Uterus (tissue), 4 donors: ENCODE results near the gene ABLIM2. TPM values are rescaled to one million over a fixed set of nuclear protein-coding genes. Genes with fewer than 3 reads are reported as not detected.
A peak's percentile ranks its signal among the peaks of the same experiment; 100 is the strongest.

Experiments used
- DNase-seq, 2 donors: peaks; one replicate each; pipeline ENCODE4 v3.0.0-alpha.2; 2019 to 2020
- H3K27ac ChIP-seq, 2 donors: fragments of 200-600 bp; sonication (generic); 1 replicate in 1 of 2; 2 replicates in 1 of 2; pipeline ENCODE4 v1.5.1; 2016 to 2018
- H3K27me3 ChIP-seq, 2 donors: fragments of 200-600 bp; sonication (generic); one replicate each; pipeline ENCODE4 v1.5.1; 2018 to 2019; ENCODE audit warnings: control low read depth in 1 of 2
- H3K36me3 ChIP-seq, 2 donors: fragments of 200-600 bp; sonication (generic); one replicate each; pipeline ENCODE4 v1.5.1; 2019; ENCODE audit warnings: control low read depth in 1 of 2
- H3K4me1 ChIP-seq, 2 donors: fragments of 200-600 bp; sonication (generic); one replicate each; pipeline ENCODE4 v1.5.1; 2018 to 2019; ENCODE audit warnings: control low read depth in 1 of 2
- H3K4me3 ChIP-seq, 2 donors: fragments of 200-600 bp; sonication (generic); 1 replicate in 1 of 2; 2 replicates in 1 of 2; pipeline ENCODE4 v1.5.1; 2018 to 2019; ENCODE audit warnings: mild to moderate bottlenecking in 1 of 2
- H3K9me3 ChIP-seq, 2 donors: fragments of 200-600 bp; sonication (generic); one replicate each; pipeline ENCODE4 v1.5.1; 2019; ENCODE audit warnings: control low read depth in 1 of 2
- CTCF ChIP-seq, 4 experiments: fragments of 200-600 bp in 2 of 4; fragments of 450-650 bp in 2 of 4; sonication (generic) in 2 of 4; IDR thresholded peaks; one replicate each; pipeline ENCODE4 v1.5.1; 2016 to 2019; ENCODE audit warnings: antibody characterized with exemption in 4 of 4, mild to moderate bottlenecking in 2 of 4, moderate library complexity in 1 of 4
- POLR2A ChIP-seq, 2 donors: fragments of 450-650 bp; IDR thresholded peaks; one replicate each; pipeline ENCODE4 v1.6.1; 2016; ENCODE audit warnings: antibody characterized with exemption in 2 of 2, mild to moderate bottlenecking in 1 of 2, moderate library complexity in 1 of 2
- intact Hi-C: fragments of 100-400 bp; cut with DNase I; formaldehyde crosslinking; loops from one replicate; pipeline ENCODE4 v1.15.1; 2023; ENCODE audit warnings: low total_unique reads
- total RNA-seq, 4 donors: library from RNA; depleted of rRNA in 3 of 4; stranded (reverse); fragments of >200 nt in 3 of 4; gene quantifications; one replicate each; pipeline versions ENCODE4 v1.1.0 to v1.2.4, GENCODE V29; 2014 to 2023
- donor health status: DM: yes; HTN: yes; CAD: no.

ABLIM2 gene
- total RNA-seq, 4 donors from 2014 or later = 0.77 to 6.0 (median 1.5) TPM

GRCh38 chr4:8118531-8118930 is 40.1 kb downstream of the ABLIM2 start:
- no peak for DNase-seq
- intact Hi-C loops = no loop called here
- TF ChIP-seq POLR2A (IDR thresholded peaks at IDR 0.05) = no peak
- Histone ChIP-seq H3K27ac (no peak overlapping the region), H3K27me3 (no peaks in the 10 kb centered on the region), H3K4me1 (no peaks in the 10 kb centered on the region), H3K9me3 (no peaks in the 10 kb centered on the region), H3K4me3 (no peak overlapping the region), H3K36me3 (no peaks in the 10 kb centered on the region)

GRCh38 chr4:8118035-8118434 is 40.6 kb downstream of the ABLIM2 start:
- no peaks in the 10 kb centered on the region for H3K36me3 ChIP-seq
- H3K27me3 ChIP-seq = no peaks in the 10 kb centered on the region
- no peaks in the 10 kb centered on the region for H3K4me1 ChIP-seq
- TF ChIP-seq POLR2A (IDR thresholded peaks at IDR 0.05) (no peak), CTCF (IDR thresholded peaks at IDR 0.05) (no peak)
- H3K4me3 ChIP-seq = no peak overlapping the region
- no peak for DNase-seq
- H3K27ac ChIP-seq = no peak overlapping the region
- H3K9me3 ChIP-seq = no peaks in the 10 kb centered on the region
- intact Hi-C loops = no loop called here

DNA sequence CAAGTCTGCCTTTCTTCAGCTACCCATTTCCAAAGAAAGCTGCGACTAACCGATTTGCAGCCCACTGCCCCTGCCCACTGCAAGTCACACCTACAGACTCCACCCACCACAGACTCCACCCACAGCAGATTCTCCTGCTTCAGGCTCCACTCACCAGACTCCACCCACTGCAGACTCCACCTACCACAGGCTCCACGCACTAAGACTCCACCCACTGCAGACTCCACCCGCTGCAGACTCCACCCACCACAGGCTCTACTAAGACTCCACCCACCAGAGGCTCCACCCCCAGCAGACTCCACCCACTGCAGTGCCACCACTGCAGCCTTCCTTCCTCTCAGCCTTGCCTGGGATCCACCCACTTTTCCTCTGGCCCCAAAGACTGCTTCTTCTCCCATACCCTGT is 41.3 kb downstream of the ABLIM2 start:
- intact Hi-C loops = no loop called here
- no peaks in the 10 kb centered on the region for H3K9me3 ChIP-seq
- peak in 1 of 2 donors; percentile 27 for DNase-seq

DNA sequence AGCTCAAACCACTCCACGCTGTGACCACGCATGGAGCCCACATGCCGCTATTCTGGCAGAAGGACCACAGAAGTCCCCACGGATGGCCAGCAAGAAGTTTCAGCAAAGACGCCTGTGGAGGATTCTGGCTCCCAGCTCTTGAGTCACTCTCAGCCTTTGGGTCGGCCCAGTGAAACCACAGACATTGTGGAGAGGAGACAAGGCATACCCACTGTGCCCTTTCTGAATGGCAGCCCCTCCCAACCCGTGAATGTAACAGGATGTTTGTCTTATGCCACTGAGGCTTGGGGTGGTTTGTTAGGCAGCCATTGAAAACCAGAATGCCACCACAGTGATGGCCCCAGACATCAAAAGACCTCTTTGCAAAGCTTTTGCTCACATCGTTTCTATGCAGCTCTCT is 42.7 kb downstream of the ABLIM2 start:
- Histone ChIP-seq H3K4me3 (no peak overlapping the region), H3K36me3 (no peaks in the 10 kb centered on the region), H3K27ac (no peak overlapping the region), H3K27me3 (no peaks in the 10 kb centered on the region), H3K9me3 (no peaks in the 10 kb centered on the region), H3K4me1 (no peaks in the 10 kb centered on the region)
- no peak for TF ChIP-seq CTCF (IDR thresholded peaks at IDR 0.05)
- TF ChIP-seq POLR2A (IDR thresholded peaks at IDR 0.05) = no peak
- DNase-seq = no peak
- intact Hi-C loops = no loop called here

More for the DNA sequence above, 41.3 kb downstream of the ABLIM2 start:
- TF ChIP-seq CTCF (IDR thresholded peaks at IDR 0.05) (no peak), POLR2A (IDR thresholded peaks at IDR 0.05) (no peak)
- H3K27me3 ChIP-seq = no peaks in the 10 kb centered on the region
- H3K4me3 ChIP-seq = no peak overlapping the region
- no peaks in the 10 kb centered on the region for H3K36me3 ChIP-seq
- no peaks in the 10 kb centered on the region for H3K4me1 ChIP-seq
- no peak overlapping the region for H3K27ac ChIP-seq

DNA sequence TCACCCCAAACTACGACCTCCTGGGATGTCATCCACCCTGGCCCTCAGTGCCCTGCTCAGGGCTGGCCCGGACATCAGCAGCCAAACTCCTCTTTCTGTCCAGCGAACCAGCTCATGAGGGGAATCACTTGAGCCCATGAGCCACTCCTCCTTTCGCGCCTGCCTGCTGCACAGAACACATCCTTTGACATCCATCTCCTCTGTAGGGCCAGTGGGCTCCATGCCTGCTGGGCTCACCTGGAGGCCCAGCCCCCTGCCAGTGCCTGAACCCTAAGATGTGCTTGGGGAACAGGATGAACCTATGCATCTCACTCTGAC is 43.5 kb downstream of the ABLIM2 start:
- intact Hi-C loops = no loop called here
- no peak for DNase-seq
- no peaks in the 10 kb centered on the region for H3K4me1 ChIP-seq
- no peak overlapping the region for H3K4me3 ChIP-seq
- no peaks in the 10 kb centered on the region for H3K27me3 ChIP-seq
- no peaks in the 10 kb centered on the region for H3K9me3 ChIP-seq
- no peaks in the 10 kb centered on the region for H3K36me3 ChIP-seq
- TF ChIP-seq CTCF (IDR thresholded peaks at IDR 0.05) (no peak), POLR2A (IDR thresholded peaks at IDR 0.05) (no peak)
- no peak overlapping the region for H3K27ac ChIP-seq
